Measurements from ENCODE around the gene SLC25A48.

- TF ChIP-seq ELK1 (IDR thresholded peaks at IDR 0.05; ENCODE audit: borderline replicate concordance, low read depth, low read length): no peak
- TF ChIP-seq RAD21 (IDR thresholded peaks at IDR 0.05; ENCODE audit: low read length): no peak
- no peak for TF ChIP-seq RFX5 (IDR thresholded peaks at IDR 0.05; ENCODE audit: low read depth, low read length)
- no peak for TF ChIP-seq CEBPB (IDR thresholded peaks at IDR 0.05; ENCODE audit: low read depth, low read length)
- no peak for TF ChIP-seq CTCF (conservative IDR thresholded peaks at IDR 0.05; ENCODE audit: low read depth, low read length)
- no peak for TF ChIP-seq USF2 (IDR thresholded peaks at IDR 0.05; ENCODE audit: low read depth, low read length)
- no peak for TF ChIP-seq POLR2A (IDR thresholded peaks at IDR 0.05; ENCODE audit: low read depth, low read length)
- no peak for TF ChIP-seq MXI1 (IDR thresholded peaks at IDR 0.05; ENCODE audit: borderline replicate concordance, low read depth, low read length)
- no peak for TF ChIP-seq MAFK (IDR thresholded peaks at IDR 0.05; ENCODE audit: low read depth, low read length)
- TF ChIP-seq SMC3 (IDR thresholded peaks at IDR 0.05; ENCODE audit: low read depth, low read length): no peak
- no peak for TF ChIP-seq NFE2L2 (IDR thresholded peaks at IDR 0.05; ENCODE audit: low read depth, low read length)
- no peak for TF ChIP-seq FOS (IDR thresholded peaks at IDR 0.05; ENCODE audit: low read depth, low read length)
- no peak for TF ChIP-seq BHLHE40 (IDR thresholded peaks at IDR 0.05; ENCODE audit: low read depth, low read length)
Observed at GRCh38 chr5:135868681-135869080, 34.2 kb downstream of the SLC25A48 start.
